Keratinocyte (primary cell): Measurements from ENCODE around the gene DMBX1. TPM values are rescaled to one million over a fixed set of nuclear protein-coding genes. Genes with fewer than 3 reads are reported as not detected.

Source experiments
- DNase-seq: peaks from one replicate; pipeline ENCODE4 v3.0.0-alpha.2; 2011; ENCODE audit warnings: low read depth, missing footprints, low spot score
- FAIRE-seq: peaks from 2 replicates; lab custom pipeline; 2011; peaks lifted over from hg19 to GRCh38; lab: Jason Lieb, UNC
- H2AFZ ChIP-seq: 2 replicates; pipeline ENCODE4 v1.6.0; 2012; ENCODE audit warnings: low read length, control low read depth, inconsistent platforms; ENCODE audit not compliant: control insufficient read depth
- H3K27ac ChIP-seq: 2 replicates; pipeline ENCODE4 v1.5.1; 2011; ENCODE audit warnings: low read length; ENCODE audit not compliant: control insufficient read depth, insufficient read depth
- H3K27me3 ChIP-seq: 3 replicates; pipeline ENCODE4 v1.6.0; 2011; ENCODE audit warnings: low read length; ENCODE audit not compliant: control insufficient read depth, insufficient read depth; ENCODE audit errors: extremely low read depth
- H3K36me3 ChIP-seq, 2 experiments: 2 replicates in 1 of 2; 3 replicates in 1 of 2; pipeline ENCODE4 v1.5.1; 2011; ENCODE audit warnings: low read length in 2 of 2, mild to moderate bottlenecking in 1 of 2; ENCODE audit not compliant: control insufficient read depth in 2 of 2, insufficient read depth in 2 of 2; ENCODE audit errors: extremely low read depth in 1 of 2
- H3K4me1 ChIP-seq: 3 replicates; pipeline ENCODE4 v1.5.1; 2011; ENCODE audit warnings: low read length; ENCODE audit not compliant: control insufficient read depth, insufficient read depth; ENCODE audit errors: extremely low read depth
- H3K4me2 ChIP-seq: 3 replicates; pipeline ENCODE4 v1.6.0; 2011; ENCODE audit warnings: low read depth, low read length; ENCODE audit not compliant: control insufficient read depth, insufficient read depth; ENCODE audit errors: extremely low read depth
- H3K4me3 ChIP-seq, 3 experiments: fragments of 200-600 bp in 1 of 3; sonication (generic) in 1 of 3; 2 replicates in 2 of 3; 3 replicates in 1 of 3; pipeline ENCODE4 v1.5.1; 2011 to 2016; ENCODE audit warnings: low read length in 3 of 3, mild to moderate bottlenecking in 3 of 3, control low read depth in 2 of 3, inconsistent platforms in 1 of 3, low read depth in 1 of 3, mixed read lengths in 1 of 3, mixed run types in 1 of 3, moderate library complexity in 1 of 3; ENCODE audit not compliant: control insufficient read depth in 2 of 3, insufficient read depth in 2 of 3; ENCODE audit errors: extremely low read depth in 1 of 3
- H3K79me2 ChIP-seq: 2 replicates; pipeline ENCODE4 v1.6.0; 2012; ENCODE audit warnings: low read length; ENCODE audit not compliant: control insufficient read depth, insufficient read depth
- H3K9ac ChIP-seq: 3 replicates; pipeline ENCODE4 v1.6.0; 2011; ENCODE audit warnings: low read length; ENCODE audit not compliant: control insufficient read depth, insufficient read depth; ENCODE audit errors: extremely low read depth
- H3K9me1 ChIP-seq: 3 replicates; pipeline ENCODE4 v1.6.0; 2011; ENCODE audit warnings: low read length; ENCODE audit not compliant: control insufficient read depth, insufficient read depth; ENCODE audit errors: extremely low read depth
- H3K9me3 ChIP-seq: 2 replicates; pipeline ENCODE4 v1.5.1; 2012; ENCODE audit warnings: low read depth, low read length; ENCODE audit not compliant: control insufficient read depth
- H4K20me1 ChIP-seq: 3 replicates; pipeline ENCODE4 v1.6.0; 2011; ENCODE audit warnings: low read length; ENCODE audit not compliant: control insufficient read depth, insufficient read depth; ENCODE audit errors: extremely low read depth
- EZH2 ChIP-seq: IDR thresholded peaks from one replicate; pipeline ENCODE4 v1.6.1; 2012; ENCODE audit warnings: inconsistent platforms, mild to moderate bottlenecking, low read length, moderate library complexity
- dilution Hi-C: fragments of 300-500 bp; cut with MboI; formaldehyde crosslinking; loops from one replicate; pipeline ENCODE4 v1.7.0; 2020; ENCODE audit warnings: low sequenced_read_pairs; ENCODE audit not compliant: extremely low pct_ligation_motif_present
- polyA plus RNA-seq, 5 experiments: library from polyadenylated mRNA; depleted of rRNA in 3 of 5; stranded (reverse) in 3 of 5; stranded (forward) in 1 of 5; unstranded in 1 of 5; fragments of >200 nt; gene quantifications; 1 replicate in 1 of 5; 2 replicates in 3 of 5; 3 replicates in 1 of 5; pipeline versions ENCODE4 v1.2.1 to v1.2.3, GENCODE V29; 2011 to 2012; ENCODE audit warnings: missing spikeins in 2 of 5, low read depth in 1 of 5, low replicate concordance in 1 of 5
- TF ChIP-seq, protein P1 (sequence below), 3 experiments: IDR thresholded peaks in 1 of 3; conservative IDR thresholded peaks in 1 of 3; optimal IDR thresholded peaks in 1 of 3; 2 replicates in 2 of 3; 3 replicates in 1 of 3; pipeline versions ENCODE3 to v1.5.1; 2011; ENCODE audit warnings: low read length in 3 of 3, mild to moderate bottlenecking in 3 of 3, moderate library complexity in 2 of 3, control low read depth in 1 of 3, inconsistent platforms in 1 of 3; ENCODE audit not compliant: insufficient read depth in 2 of 3; ENCODE audit errors: extremely low read depth in 1 of 3

DMBX1 gene
- polyA plus RNA-seq, 1 donor (not counting 4 experiments of a cell fraction or from before 2014, with no cell fraction given) = not detected

DNA sequence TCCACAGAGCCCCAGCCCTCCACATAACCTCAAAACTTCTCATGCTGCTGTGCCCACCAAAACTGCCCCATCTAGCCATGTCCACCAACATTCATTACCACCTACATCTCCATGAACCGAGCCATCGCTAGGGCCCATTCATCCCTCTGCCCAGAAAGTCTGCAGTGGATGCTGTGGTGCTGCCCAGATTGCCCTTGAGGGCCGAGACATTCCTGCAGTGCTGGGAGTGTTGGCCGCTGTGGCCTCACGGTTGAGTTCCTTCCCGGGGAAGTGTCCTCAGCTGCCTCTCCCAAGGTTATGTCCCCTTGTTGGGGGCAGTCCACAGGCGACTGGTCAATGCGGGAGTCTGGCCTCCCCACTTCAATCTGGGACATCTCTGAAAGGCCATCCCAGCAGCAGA lies 30.3 kb upstream of the DMBX1 start:
- H3K27me3 ChIP-seq = peaks cover 37% of the 10 kb centered on the region
- no peaks in the 10 kb centered on the region for H3K36me3 ChIP-seq
- H3K4me3 ChIP-seq = no peak overlapping the region
- no peaks in the 10 kb centered on the region for H3K79me2 ChIP-seq
- dilution Hi-C loops = no loop called here
- no peak overlapping the region for H3K4me2 ChIP-seq
- no peak overlapping the region for H3K9ac ChIP-seq
- no peaks in the 10 kb centered on the region for H3K9me3 ChIP-seq
- no peaks in the 10 kb centered on the region for H4K20me1 ChIP-seq
- DNase-seq (no peak), FAIRE-seq (no peak)
- H3K4me1 ChIP-seq = no peaks in the 10 kb centered on the region
- H3K9me1 ChIP-seq = no peaks in the 10 kb centered on the region
- TF ChIP-seq, protein P1, sequence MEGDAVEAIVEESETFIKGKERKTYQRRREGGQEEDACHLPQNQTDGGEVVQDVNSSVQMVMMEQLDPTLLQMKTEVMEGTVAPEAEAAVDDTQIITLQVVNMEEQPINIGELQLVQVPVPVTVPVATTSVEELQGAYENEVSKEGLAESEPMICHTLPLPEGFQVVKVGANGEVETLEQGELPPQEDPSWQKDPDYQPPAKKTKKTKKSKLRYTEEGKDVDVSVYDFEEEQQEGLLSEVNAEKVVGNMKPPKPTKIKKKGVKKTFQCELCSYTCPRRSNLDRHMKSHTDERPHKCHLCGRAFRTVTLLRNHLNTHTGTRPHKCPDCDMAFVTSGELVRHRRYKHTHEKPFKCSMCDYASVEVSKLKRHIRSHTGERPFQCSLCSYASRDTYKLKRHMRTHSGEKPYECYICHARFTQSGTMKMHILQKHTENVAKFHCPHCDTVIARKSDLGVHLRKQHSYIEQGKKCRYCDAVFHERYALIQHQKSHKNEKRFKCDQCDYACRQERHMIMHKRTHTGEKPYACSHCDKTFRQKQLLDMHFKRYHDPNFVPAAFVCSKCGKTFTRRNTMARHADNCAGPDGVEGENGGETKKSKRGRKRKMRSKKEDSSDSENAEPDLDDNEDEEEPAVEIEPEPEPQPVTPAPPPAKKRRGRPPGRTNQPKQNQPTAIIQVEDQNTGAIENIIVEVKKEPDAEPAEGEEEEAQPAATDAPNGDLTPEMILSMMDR (optimal IDR thresholded peaks at IDR 0.05 in 1 of 3, IDR thresholded peaks at IDR 0.05 in 1 of 3, conservative IDR thresholded peaks at IDR 0.05 in 1 of 3; ENCODE audit: extremely low read depth in 1 of 3, insufficient read depth in 2 of 3, low read length in 3 of 3) = no peak
- no peak for TF ChIP-seq EZH2
- no peak overlapping the region for H3K27ac ChIP-seq
- H2AFZ ChIP-seq = no peak overlapping the region

DNA sequence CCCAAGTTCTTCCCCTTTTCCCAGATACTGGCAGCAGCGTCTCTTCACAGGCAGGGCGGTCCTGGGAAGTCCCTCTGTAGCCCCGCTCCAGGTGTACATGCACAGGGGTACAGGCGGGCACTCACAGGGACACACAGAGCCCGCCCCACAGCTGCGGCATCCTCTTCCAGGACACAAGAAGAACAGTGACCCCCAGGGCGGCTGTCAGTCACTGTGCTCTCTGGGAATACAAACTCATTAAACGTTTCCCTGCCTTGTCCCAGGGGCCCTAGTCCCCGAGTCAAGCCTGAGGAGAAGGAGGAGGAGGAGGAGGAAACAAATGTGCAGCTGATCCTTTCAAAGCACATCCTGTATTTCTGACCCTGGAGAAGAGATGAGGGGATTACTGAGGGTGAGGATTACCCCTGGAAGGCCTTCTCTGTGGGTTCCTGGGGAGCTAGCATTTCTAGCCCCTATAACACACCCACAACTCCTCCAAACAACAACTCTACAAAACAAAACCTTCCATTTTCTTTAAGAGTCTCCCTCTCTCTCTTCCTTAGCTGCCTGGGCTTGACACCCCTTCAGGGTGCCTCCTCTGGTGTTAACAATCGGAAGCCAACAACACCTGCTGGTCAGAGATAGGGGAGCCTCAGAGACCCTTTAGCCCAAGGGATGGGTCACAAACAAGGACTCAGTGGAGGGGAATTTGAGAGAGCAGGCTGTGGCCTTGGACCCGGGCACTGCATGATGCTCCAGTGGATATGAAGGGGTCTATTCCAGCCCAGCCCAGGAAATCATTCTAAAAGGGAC lies 28.4 kb upstream of the DMBX1 start:
- DNase-seq (no peak), FAIRE-seq (no peak)
- dilution Hi-C loops = no loop called here
- H3K27ac ChIP-seq = no peak overlapping the region
- H3K4me3 ChIP-seq = no peak overlapping the region
- no peaks in the 10 kb centered on the region for H3K4me1 ChIP-seq
- no peak overlapping the region for H3K9ac ChIP-seq
- no peaks in the 10 kb centered on the region for H4K20me1 ChIP-seq
- H3K79me2 ChIP-seq = no peaks in the 10 kb centered on the region
- TF ChIP-seq, protein P1 (optimal IDR thresholded peaks at IDR 0.05 in 1 of 3, IDR thresholded peaks at IDR 0.05 in 1 of 3, conservative IDR thresholded peaks at IDR 0.05 in 1 of 3; ENCODE audit: extremely low read depth in 1 of 3, insufficient read depth in 2 of 3, low read length in 3 of 3) = no peak
- TF ChIP-seq EZH2 = no peak
- H3K4me2 ChIP-seq = no peak overlapping the region
- no peaks in the 10 kb centered on the region for H3K36me3 ChIP-seq
- no peaks in the 10 kb centered on the region for H3K9me3 ChIP-seq
- H3K27me3 ChIP-seq = peaks cover 48% of the 10 kb centered on the region
- H3K9me1 ChIP-seq = no peaks in the 10 kb centered on the region
- no peak overlapping the region for H2AFZ ChIP-seq
